HCT116 (cell line): ENCODE measurements around the gene SKAP1. TPM values are rescaled to one million over a fixed set of nuclear protein-coding genes. Genes with fewer than 3 reads are reported as not detected.

Source experiments
- ATAC-seq: fragments of 200-7000 bp; cut with Tn5 transposase; 2 replicates; pipeline ENCODE4 v1.9.1; 2020; ENCODE audit warnings: mild to moderate bottlenecking, moderate library complexity
- BruUV-seq: library from RNA; stranded (reverse); fragments of 400-500 nt; replicated peaks from 2 replicates; lab custom pipeline; 2021; lab: Mats Ljungman, UMichigan
- CTCF ChIA-PET: fragments of 300-600 bp; sonication (Branson Sonifier 250); formaldehyde crosslinking; loops from one replicate; lab custom pipeline; 2021; ENCODE audit warnings: antibody characterized with exemption; lab: Charles Lee
- POLR2A ChIA-PET: fragments of 300-600, 350-600 bp; sonication (Branson Sonifier 250); formaldehyde crosslinking; loops from one replicate; lab custom pipeline; 2021; ENCODE audit warnings: antibody characterized with exemption; lab: Charles Lee
- RAD21 ChIA-PET, 2 experiments: fragments of 300-600 bp; sonication (Branson Sonifier 250); formaldehyde crosslinking; loops; one replicate each; lab custom pipeline; 2023; ENCODE audit warnings: low total read pairs in 2 of 2; ENCODE audit not compliant: uncharacterized antibody in 2 of 2, unreplicated experiment in 2 of 2, low non-redundant PET in 1 of 2; lab: Charles Lee
- DNase-seq: peaks from one replicate; pipeline ENCODE4 v3.0.0-alpha.2; 2010; ENCODE audit warnings: low read depth, low spot score
- H2AFZ ChIP-seq: fragments of 200-600 bp; shearing (Covaris generic), sonication (generic); 2 replicates; pipeline ENCODE4 v1.6.1; 2017; ENCODE audit warnings: low read depth, mixed run types, mixed read lengths, antibody characterized with exemption, low read length; ENCODE audit not compliant: poor library complexity, severe bottlenecking
- H3K27ac ChIP-seq: 2 replicates; pipeline ENCODE4 v1.5.1; 2012; ENCODE audit warnings: low read depth, low read length
- H3K27me3 ChIP-seq: fragments of 200-600 bp; sonication (generic); 2 replicates; pipeline ENCODE4 v1.6.1; 2016; ENCODE audit warnings: mixed run types, low read length, mixed read lengths; ENCODE audit not compliant: insufficient read depth
- H3K36me3 ChIP-seq, 2 experiments: fragments of 200-500 bp in 1 of 2; fragments of 200-600 bp in 1 of 2; sonication (Bioruptor generic) in 1 of 2; sonication (generic) in 1 of 2; 2 replicates each; pipeline versions ENCODE4 v1.5.1 to v1.6.1; 2014 to 2016; ENCODE audit warnings: low read length in 2 of 2, inconsistent platforms in 1 of 2, mixed read lengths in 1 of 2, mixed run types in 1 of 2; ENCODE audit not compliant: insufficient read depth in 2 of 2, control insufficient read depth in 1 of 2
- H3K4me1 ChIP-seq, 2 experiments: fragments of 200-600 bp in 1 of 2; sonication (generic) in 1 of 2; 2 replicates each; pipeline versions ENCODE4 v1.5.1 to v1.6.1; 2012 to 2017; ENCODE audit warnings: low read length in 2 of 2, inconsistent platforms in 1 of 2, mild to moderate bottlenecking in 1 of 2, mixed read lengths in 1 of 2, mixed run types in 1 of 2, moderate library complexity in 1 of 2; ENCODE audit not compliant: insufficient read depth in 2 of 2, control insufficient read depth in 1 of 2
- H3K4me2 ChIP-seq: fragments of 200-600 bp; sonication (generic); 2 replicates; pipeline ENCODE4 v1.6.1; 2017; ENCODE audit warnings: mixed run types, low read length, mixed read lengths
- H3K4me3 ChIP-seq, 2 experiments: fragments of 200-600 bp in 1 of 2; sonication (generic) in 1 of 2; replicated peaks in 1 of 2; 2 replicates each; pipeline ENCODE4 v1.5.1; 2011 to 2016; ENCODE audit warnings: low read length in 2 of 2, control low read depth in 1 of 2, low read depth in 1 of 2, mild to moderate bottlenecking in 1 of 2, mixed read lengths in 1 of 2, mixed run types in 1 of 2
- H3K79me2 ChIP-seq: fragments of 200-600 bp; sonication (generic); 2 replicates; pipeline ENCODE4 v1.6.1; 2017; ENCODE audit warnings: mild to moderate bottlenecking, mixed run types, low read length, moderate library complexity, mixed read lengths; ENCODE audit not compliant: insufficient read depth
- H3K9ac ChIP-seq: fragments of 200-600 bp; sonication (generic); 2 replicates; pipeline ENCODE4 v1.6.1; 2016; ENCODE audit warnings: low read length, mixed read lengths
- H3K9me2 ChIP-seq: fragments of 200-600 bp; sonication (generic), shearing (Covaris generic); 2 replicates; pipeline ENCODE4 v1.6.1; 2017; ENCODE audit warnings: mixed run types, mild to moderate bottlenecking, moderate library complexity; ENCODE audit not compliant: insufficient read depth
- H3K9me3 ChIP-seq, 2 experiments: fragments of 200-500 bp in 1 of 2; fragments of 200-600 bp in 1 of 2; sonication (Bioruptor generic) in 1 of 2; sonication (generic) in 1 of 2; 2 replicates each; pipeline ENCODE4 v1.6.1; 2014 to 2017; ENCODE audit warnings: low read length in 2 of 2, mixed read lengths in 2 of 2, inconsistent platforms in 1 of 2, low read depth in 1 of 2, mild to moderate bottlenecking in 1 of 2, mixed run types in 1 of 2, moderate library complexity in 1 of 2; ENCODE audit not compliant: control insufficient read depth in 1 of 2, insufficient read depth in 1 of 2
- H4K20me1 ChIP-seq: fragments of 200-600 bp; sonication (generic), shearing (Covaris generic); 2 replicates; pipeline ENCODE4 v1.6.1; 2017; ENCODE audit warnings: mixed run types, mild to moderate bottlenecking, moderate library complexity; ENCODE audit not compliant: insufficient read depth
- CTCF ChIP-seq, 3 experiments: fragments of 200-600 bp in 1 of 3; sonication (generic) in 1 of 3; IDR thresholded peaks in 2 of 3; conservative IDR thresholded peaks in 1 of 3; 2 replicates each; pipeline ENCODE4 v1.5.1; 2012 to 2017; ENCODE audit warnings: low read depth in 2 of 3, low read length in 2 of 3, antibody characterized with exemption in 1 of 3, borderline replicate concordance in 1 of 3, control low read depth in 1 of 3, mild to moderate bottlenecking in 1 of 3, mixed read lengths in 1 of 3, mixed run types in 1 of 3, moderate library complexity in 1 of 3; ENCODE audit not compliant: insufficient read depth in 1 of 3
- ELF1 ChIP-seq: IDR thresholded peaks from 2 replicates; pipeline ENCODE4 v1.6.1; 2012; ENCODE audit warnings: low read depth, borderline replicate concordance
- FOSL1 ChIP-seq: IDR thresholded peaks from 2 replicates; pipeline ENCODE4 v1.6.1; 2012; ENCODE audit warnings: low read depth
- JUND ChIP-seq: IDR thresholded peaks from 2 replicates; pipeline ENCODE4 v1.6.1; 2012
- RAD21 ChIP-seq: IDR thresholded peaks from 2 replicates; pipeline ENCODE4 v1.6.1; 2012; ENCODE audit warnings: low read depth, mild to moderate bottlenecking
- TCF7L2 ChIP-seq: IDR thresholded peaks from 2 replicates; pipeline ENCODE4 v1.7.0; 2011; ENCODE audit warnings: borderline replicate concordance, inconsistent platforms; ENCODE audit not compliant: insufficient read depth, insufficient read length; ENCODE audit errors: extremely low read depth
- YY1 ChIP-seq: IDR thresholded peaks from 2 replicates; pipeline ENCODE4 v1.6.1; 2011; ENCODE audit warnings: low read length, low read depth, moderate library complexity, mild to moderate bottlenecking; ENCODE audit not compliant: insufficient replicate concordance; ENCODE audit errors: extremely low read depth
- ZBTB33 ChIP-seq: IDR thresholded peaks from 2 replicates; pipeline ENCODE4 v1.6.1; 2011; ENCODE audit warnings: mild to moderate bottlenecking, low read length, moderate library complexity; ENCODE audit not compliant: insufficient replicate concordance; ENCODE audit errors: extremely low read depth
- ZFX ChIP-seq: fragments of 450-650 bp; IDR thresholded peaks from 2 replicates; pipeline ENCODE4 v1.6.1; 2017
- intact Hi-C: fragments of 100-400 bp; cut with micrococcal nuclease; formaldehyde crosslinking; loops from 2 replicates; pipeline ENCODE4 v1.10.0; 2022
- total RNA-seq: library from RNA; stranded (reverse); gene quantifications from one replicate; pipeline ENCODE4 v1.2.1, GENCODE V29; 2021; ENCODE audit not compliant: unreplicated experiment

SKAP1 gene
- total RNA-seq, 1 experiment from 2014 or later: 12.4 TPM

- POLR2A ChIA-PET: interaction anchor here (0.6 kb wide), 1 partner anchor 130 kb away, joined by 4 read pairs; the partner anchor contains the start of gene NFE2L1
- CTCF ChIA-PET: no interaction called here
- no TSS peak for BruUV-seq
Measured at GRCh38 chr17:48178317-48178716, 251.7 kb downstream of the SKAP1 start.

GRCh38 chr17:48177816-48178215, 252.2 kb downstream of the SKAP1 start:
- H3K9me2 ChIP-seq: 0 out of 2 replicates have a peak, but pooled peaks cover 2% of the 10 kb centered on the region
- no peaks in the 10 kb centered on the region for H3K36me3 ChIP-seq
- no peak overlapping the region for H3K4me3 ChIP-seq
- no peaks in the 10 kb centered on the region for H3K79me2 ChIP-seq
- TF ChIP-seq ELF1 (no peak), JUND (no peak), RAD21 (no peak), ZFX (no peak), CTCF (IDR thresholded peaks at IDR 0.05 in 2 of 3, conservative IDR thresholded peaks at IDR 0.05 in 1 of 3; ENCODE audit: borderline replicate concordance in 1 of 3, insufficient read depth in 1 of 3, low read depth in 2 of 3, low read length in 2 of 3) (no peak), FOSL1 (no peak), ZBTB33 (no peak)
- TF ChIP-seq, all 23 proteins: peak for 0
- Histone ChIP-seq H3K9me3 (no peaks in the 10 kb centered on the region), H3K4me1 (no peaks in the 10 kb centered on the region), H4K20me1 (no peaks in the 10 kb centered on the region), H3K27ac (no peak overlapping the region), H3K4me2 (no peak overlapping the region), H3K9ac (no peak overlapping the region), H2AFZ (no peak overlapping the region), H3K27me3 (no peaks in the 10 kb centered on the region)
- intact Hi-C loops: no loop called here
- ChIA-PET CTCF (no interaction called here), POLR2A (no interaction called here), RAD21 (no interaction called here)
- DNase-seq (no peak), ATAC-seq (no peak)
- BruUV-seq: no TSS peak

More at GRCh38 chr17:48178317-48178716, 251.7 kb downstream of the SKAP1 start:
- Histone ChIP-seq H3K27ac (no peak overlapping the region), H3K4me1 (no peaks in the 10 kb centered on the region), H3K79me2 (no peaks in the 10 kb centered on the region), H3K9me2 (0 out of 2 replicates have a peak, but pooled peaks cover 2% of the 10 kb centered on the region), H3K27me3 (no peaks in the 10 kb centered on the region), H3K36me3 (no peaks in the 10 kb centered on the region), H3K4me2 (no peak overlapping the region), H3K4me3 (no peak overlapping the region), H2AFZ (no peak overlapping the region), H3K9me3 (no peaks in the 10 kb centered on the region), H4K20me1 (no peaks in the 10 kb centered on the region), H3K9ac (no peak overlapping the region)
- TF ChIP-seq TCF7L2: no peak
- TF ChIP-seq YY1: no peak
- no peak for TF ChIP-seq FOSL1
- ATAC-seq (no peak), DNase-seq (no peak)
- RAD21 ChIA-PET: no interaction called here
- intact Hi-C loops: no loop called here
